H1 (cell line): ENCODE data around the gene KLHL8. TPM values are rescaled to one million over a fixed set of nuclear protein-coding genes. Genes with fewer than 3 reads are reported as not detected.

Source experiments
- CHD2 ChIP-seq: IDR thresholded peaks from 2 replicates; pipeline ENCODE4 v1.6.1; 2012; ENCODE audit warnings: low read length, improper control_type of control experiment
- GABPA ChIP-seq: IDR thresholded peaks from 2 replicates; pipeline ENCODE4 v1.6.1; 2011; ENCODE audit warnings: mild to moderate bottlenecking, low read length, moderate library complexity, borderline replicate concordance; ENCODE audit not compliant: insufficient read depth
- MAX ChIP-seq: IDR thresholded peaks from 2 replicates; pipeline ENCODE4 v1.6.1; 2012; ENCODE audit warnings: inconsistent platforms
- SIRT6 ChIP-seq: IDR thresholded peaks from one replicate; pipeline ENCODE4 v1.7.1; 2012; ENCODE audit warnings: low read length, inconsistent platforms
- SP4 ChIP-seq: IDR thresholded peaks from 2 replicates; pipeline ENCODE4 v1.6.1; 2012; ENCODE audit warnings: low read length, inconsistent platforms
- TAF1 ChIP-seq: IDR thresholded peaks from 2 replicates; pipeline ENCODE4 v1.6.1; 2011; ENCODE audit warnings: mild to moderate bottlenecking, low read depth, low read length
- polyA plus RNA-seq, 7 experiments: library from polyadenylated mRNA; depleted of rRNA in 3 of 7; stranded (reverse) in 5 of 7; unstranded in 2 of 7; fragments of >200 nt in 5 of 7; fragments of 200-250 nt in 2 of 7; gene quantifications; 1 replicate in 5 of 7; 2 replicates in 1 of 7; 4 replicates in 1 of 7; pipeline versions ENCODE4 v1.2.1 to v1.2.3, GENCODE V29; 2011 to 2013; ENCODE audit warnings: missing spikeins in 2 of 7, mixed read lengths in 2 of 7
- total RNA-seq: library from RNA; stranded (reverse); fragmentation: NEBNext Ultra II Directional; extraction: Animal tissue kit (Norgen Biotek cat#: 25700); gene quantifications from 2 replicates; pipeline ENCODE4 v1.2.1, GENCODE V29; 2021

The KLHL8 gene
- total and polyA plus RNA-seq, 2 of the 8 experiments (the other 6 are each of a cell fraction or from before 2014, with no cell fraction given), result 0.94 to 8.1 TPM

GRCh38 chr4:87141428-87141827 lies 79.0 kb downstream of the KLHL8 start (continued):
- TF ChIP-seq CHD2 (no peak), SIRT6 (no peak), TAF1 (no peak), GABPA (no peak), MAX (no peak), SP4 (no peak)
- TF ChIP-seq, all 59 proteins: peak for 0
